Endothelial cell of umbilical vein (primary cell): ENCODE data around the gene BTNL9. TPM values are rescaled to one million over a fixed set of nuclear protein-coding genes. Genes with fewer than 3 reads are reported as not detected.

Source experiments
- BruUV-seq: library from RNA; stranded (reverse); fragments of 400-500 nt; replicated peaks from 2 replicates; lab custom pipeline; 2021; lab: Mats Ljungman, UMichigan
- CTCF ChIA-PET: fragments of 300-600, 350-600 bp; sonication (Branson Sonifier 250); formaldehyde crosslinking; loops from one replicate; lab custom pipeline; 2021; ENCODE audit warnings: antibody characterized with exemption, inconsistent platforms; lab: Charles Lee
- POLR2A ChIA-PET: fragments of 300-600, 350-600 bp; sonication (Branson Sonifier 250); formaldehyde crosslinking; loops from one replicate; lab custom pipeline; 2021; ENCODE audit warnings: antibody characterized with exemption, inconsistent platforms; lab: Charles Lee
- DNase-seq: peaks from one replicate; pipeline ENCODE4 v3.0.0-alpha.2; 2011; ENCODE audit warnings: low read depth, low spot score
- FAIRE-seq: peaks from 2 replicates; lab custom pipeline; 2011; peaks lifted over from hg19 to GRCh38; lab: Jason Lieb, UNC
- H2AFZ ChIP-seq: 2 replicates; pipeline ENCODE4 v1.6.0; 2012; ENCODE audit warnings: low read depth, low read length, control low read depth, inconsistent platforms
- H3K27ac ChIP-seq: 2 replicates; pipeline ENCODE4 v1.5.1; 2011; ENCODE audit warnings: low read depth, mild to moderate bottlenecking, control low read depth, low read length, moderate library complexity; ENCODE audit not compliant: insufficient read depth
- H3K27me3 ChIP-seq, 2 experiments: 2 replicates each; pipeline versions ENCODE4 v1.6.0 to v1.6.1; 2011; ENCODE audit warnings: low read length in 2 of 2, mixed read lengths in 1 of 2; ENCODE audit not compliant: control insufficient read depth in 2 of 2, insufficient read depth in 2 of 2
- H3K36me3 ChIP-seq, 2 experiments: 2 replicates in 1 of 2; 3 replicates in 1 of 2; pipeline ENCODE4 v1.5.1; 2011; ENCODE audit warnings: low read length in 2 of 2, mild to moderate bottlenecking in 1 of 2, moderate library complexity in 1 of 2; ENCODE audit not compliant: control insufficient read depth in 2 of 2, insufficient read depth in 2 of 2; ENCODE audit errors: extremely low read depth in 1 of 2
- H3K4me1 ChIP-seq: 3 replicates; pipeline ENCODE4 v1.5.1; 2011; ENCODE audit warnings: mild to moderate bottlenecking, low read length; ENCODE audit not compliant: control insufficient read depth, insufficient read depth; ENCODE audit errors: extremely low read depth
- H3K4me2 ChIP-seq: 2 replicates; pipeline ENCODE4 v1.6.1; 2011; ENCODE audit warnings: low read length, control low read depth, mixed read lengths; ENCODE audit not compliant: insufficient read depth
- H3K4me3 ChIP-seq, 3 experiments: fragments of 200-600 bp in 1 of 3; sonication (generic), shearing (Covaris generic) in 1 of 3; replicated peaks in 1 of 3; 2 replicates each; pipeline ENCODE4 v1.5.1; 2011 to 2016; ENCODE audit warnings: control low read depth in 3 of 3, low read length in 3 of 3, mild to moderate bottlenecking in 2 of 3, inconsistent platforms in 1 of 3, low read depth in 1 of 3, moderate library complexity in 1 of 3; ENCODE audit not compliant: insufficient read depth in 1 of 3
- H3K79me2 ChIP-seq: 2 replicates; pipeline ENCODE4 v1.6.0; 2012; ENCODE audit warnings: low read length, inconsistent platforms; ENCODE audit not compliant: control insufficient read depth, insufficient read depth
- H3K9ac ChIP-seq: replicated peaks from 2 replicates; pipeline ENCODE3; 2011; ENCODE audit warnings: low read length, control low read depth; ENCODE audit not compliant: insufficient read depth; ENCODE audit errors: extremely low read depth
- H3K9me1 ChIP-seq: replicated peaks from 3 replicates; pipeline ENCODE4 v1.6.0; 2011; ENCODE audit warnings: mild to moderate bottlenecking, low read length; ENCODE audit not compliant: control insufficient read depth, insufficient read depth; ENCODE audit errors: extremely low read depth
- H3K9me3 ChIP-seq: replicated peaks from 2 replicates; pipeline ENCODE4 v1.5.1; 2012; ENCODE audit warnings: low read length, inconsistent platforms; ENCODE audit not compliant: control insufficient read depth, insufficient read depth
- H4K20me1 ChIP-seq: replicated peaks from 2 replicates; pipeline ENCODE3; 2011; ENCODE audit warnings: mild to moderate bottlenecking, low read length; ENCODE audit not compliant: control insufficient read depth, insufficient read depth; ENCODE audit errors: extremely low read depth
- CTCF ChIP-seq, 2 donors: IDR thresholded peaks; 1 replicate in 1 of 2; 2 replicates in 1 of 2; pipeline ENCODE4 v1.5.1; 2011; ENCODE audit warnings: low read length in 2 of 2, mild to moderate bottlenecking in 2 of 2, moderate library complexity in 2 of 2, control low read depth in 1 of 2, inconsistent platforms in 1 of 2, low read depth in 1 of 2; ENCODE audit not compliant: insufficient read depth in 1 of 2; ENCODE audit errors: extremely low read depth in 1 of 2
- EZH2 ChIP-seq: IDR thresholded peaks from 2 replicates; pipeline ENCODE4 v1.6.1; 2012; ENCODE audit warnings: borderline replicate concordance, low read depth, mild to moderate bottlenecking, moderate library complexity, low read length, inconsistent platforms; ENCODE audit not compliant: severe bottlenecking
- FOS ChIP-seq: IDR thresholded peaks from 2 replicates; pipeline ENCODE4 v1.6.1; 2011; ENCODE audit warnings: mild to moderate bottlenecking, low read length, moderate library complexity, borderline replicate concordance; ENCODE audit not compliant: insufficient read depth
- GATA2 ChIP-seq: IDR thresholded peaks from 2 replicates; pipeline ENCODE4 v1.7.0; 2011; ENCODE audit warnings: low read depth, mild to moderate bottlenecking, moderate library complexity, mixed read lengths, low read length; ENCODE audit not compliant: insufficient read length, insufficient read depth
- JUN ChIP-seq: IDR thresholded peaks from 2 replicates; pipeline ENCODE4 v1.6.1; 2011; ENCODE audit warnings: borderline replicate concordance, low read depth; ENCODE audit not compliant: insufficient read length, insufficient read depth
- MAX ChIP-seq: IDR thresholded peaks from 2 replicates; pipeline ENCODE4 v1.6.1; 2011; ENCODE audit not compliant: insufficient read depth, insufficient read length
- MYC ChIP-seq: IDR thresholded peaks from one replicate; pipeline ENCODE4 v1.6.1; 2011; ENCODE audit warnings: mild to moderate bottlenecking, low read depth, low read length
- POLR2A ChIP-seq: IDR thresholded peaks from 2 replicates; pipeline ENCODE4 v1.6.1; 2012; ENCODE audit warnings: low read depth, mild to moderate bottlenecking, control low read depth, low read length
- POLR2AphosphoS5 ChIP-seq: IDR thresholded peaks from 2 replicates; pipeline ENCODE4 v1.6.1; 2012; ENCODE audit warnings: low read depth, mild to moderate bottlenecking, control low read depth, low read length, moderate library complexity; ENCODE audit not compliant: insufficient read depth
- dilution Hi-C: fragments of 300-500 bp; cut with MboI; formaldehyde crosslinking; loops from one replicate; pipeline ENCODE4 v1.15.0; 2019; ENCODE audit warnings: low sequenced_read_pairs; ENCODE audit not compliant: extremely low pct_ligation_motif_present
- intact Hi-C: fragments of 100-400 bp; cut with micrococcal nuclease; formaldehyde crosslinking; loops from one replicate; pipeline ENCODE4 v1.10.0; 2022
- polyA plus RNA-seq, 4 experiments: library from polyadenylated mRNA; depleted of rRNA in 3 of 4; stranded (reverse) in 3 of 4; unstranded in 1 of 4; fragments of >200 nt; gene quantifications; 2 replicates each; pipeline versions ENCODE4 v1.2.1 to v1.2.3, GENCODE V29; 2011 to 2012; ENCODE audit warnings: missing spikeins in 1 of 4
- total RNA-seq: library from RNA; stranded (reverse); gene quantifications from 2 replicates; pipeline ENCODE4 v1.2.3, GENCODE V29; 2021

Gene BTNL9
- total and polyA plus RNA-seq, 2 donors (not counting 3 experiments of a cell fraction or from before 2014, with no cell fraction given) = 0.13 to 0.33 TPM

DNA sequence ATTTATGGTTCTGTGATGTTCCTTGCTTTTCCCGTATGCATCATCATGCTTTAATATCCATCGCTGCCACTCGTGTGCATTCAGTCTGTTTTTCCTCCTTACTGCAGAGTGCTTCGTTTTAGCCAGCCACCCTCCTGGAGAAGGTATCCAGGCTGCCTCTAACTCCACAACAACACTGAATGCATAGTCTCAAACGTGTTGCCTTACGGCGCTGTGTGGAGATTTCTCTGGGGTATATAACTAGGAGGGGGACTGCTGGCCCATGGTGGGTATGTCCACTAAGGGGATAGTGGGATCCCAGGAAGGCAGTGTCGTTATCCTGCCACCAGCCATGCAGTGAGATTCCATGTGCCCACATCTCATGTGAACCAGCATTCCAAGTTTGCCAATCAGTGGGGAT is 16.4 kb downstream of the BTNL9 start:
- Histone ChIP-seq H3K27ac (no peak overlapping the region), H3K4me2 (no peak overlapping the region), H4K20me1 (no peaks in the 10 kb centered on the region), H3K9me1 (no peaks in the 10 kb centered on the region), H3K9ac (no peak overlapping the region), H3K9me3 (no peaks in the 10 kb centered on the region), H3K4me1 (peaks cover 3% of the 10 kb centered on the region), H2AFZ (no peak overlapping the region), H3K79me2 (no peaks in the 10 kb centered on the region), H3K4me3 (no peak overlapping the region), H3K36me3 (no peaks in the 10 kb centered on the region), H3K27me3 (peaks cover 39 to 58% of the 10 kb centered on the region in 2 experiments)
- TF ChIP-seq MAX (no peak), POLR2AphosphoS5 (no peak), GATA2 (no peak), JUN (no peak), POLR2A (no peak), MYC (no peak), CTCF (IDR thresholded peaks at IDR 0.05; ENCODE audit: extremely low read depth in 1 of 2, insufficient read depth in 1 of 2, low read depth in 1 of 2, low read length in 2 of 2) (no peak), EZH2 (no peak), FOS (no peak)
- intact Hi-C loops = no loop called here
- dilution Hi-C loops = no loop called here
- ChIA-PET CTCF (no interaction called here), POLR2A (no interaction called here)
- BruUV-seq = no TSS peak
- no peak for DNase-seq
- no peak for FAIRE-seq
